ENCODE results near the gene SYT17.

The SYT17 gene

GRCh38 chr16:19170043-19170655, 2.1 kb downstream of the SYT17 start:
- no peaks in the 10 kb centered on the region for H3K4me1 ChIP-seq (ENCODE audit: control insufficient read depth in 1 of 2, insufficient read depth in 1 of 2, low read depth in 1 of 2, low read length in 1 of 2)
- H3K27me3 ChIP-seq = peaks cover 83% of the 10 kb centered on the region
- H3K36me3 ChIP-seq = no peaks in the 10 kb centered on the region
- H3K9me3 ChIP-seq = no peaks in the 10 kb centered on the region
- H3K4me3 ChIP-seq (ENCODE audit: low read depth in 1 of 2, low read length in 1 of 2) = no peak overlapping the region
- H3K27ac ChIP-seq = no peak overlapping the region
- TF ChIP-seq CTCF (IDR thresholded peaks at IDR 0.05) = no peak

GRCh38 chr16:19172098-19172780, 4.2 kb downstream of the SYT17 start:
- TF ChIP-seq CTCF (IDR thresholded peaks at IDR 0.05) = no peak
- no peak overlapping the region for H3K27ac ChIP-seq
- no peaks in the 10 kb centered on the region for H3K9me3 ChIP-seq
- H3K36me3 ChIP-seq = no peaks in the 10 kb centered on the region
- peaks cover 77% of the 10 kb centered on the region for H3K27me3 ChIP-seq
- no peak overlapping the region for H3K4me3 ChIP-seq (ENCODE audit: low read depth in 1 of 2, low read length in 1 of 2)
- H3K4me1 ChIP-seq (ENCODE audit: control insufficient read depth in 1 of 2, insufficient read depth in 1 of 2, low read depth in 1 of 2, low read length in 1 of 2) = no peaks in the 10 kb centered on the region

- TF ChIP-seq CTCF (IDR thresholded peaks at IDR 0.05) = no peak
- H3K27ac ChIP-seq = no peak overlapping the region
- no peak overlapping the region for H3K4me3 ChIP-seq (ENCODE audit: low read depth in 1 of 2, low read length in 1 of 2)
- H3K27me3 ChIP-seq = peaks cover 74% of the 10 kb centered on the region
- no peaks in the 10 kb centered on the region for H3K36me3 ChIP-seq
- no peaks in the 10 kb centered on the region for H3K4me1 ChIP-seq (ENCODE audit: control insufficient read depth in 1 of 2, insufficient read depth in 1 of 2, low read depth in 1 of 2, low read length in 1 of 2)
- H3K9me3 ChIP-seq = no peaks in the 10 kb centered on the region
Observed at GRCh38 chr16:19173059-19173458, 5.0 kb downstream of the SYT17 start.

GRCh38 chr16:19173649-19174383, 5.8 kb downstream of the SYT17 start:
- TF ChIP-seq CTCF (IDR thresholded peaks at IDR 0.05) = no peak

GRCh38 chr16:19174478-19174877, 6.4 kb downstream of the SYT17 start:
- Histone ChIP-seq H3K9me3 (no peaks in the 10 kb centered on the region), H3K27ac (no peak overlapping the region), H3K27me3 (peaks cover 64% of the 10 kb centered on the region), H3K4me3 (ENCODE audit: low read depth in 1 of 2, low read length in 1 of 2) (no peak overlapping the region), H3K36me3 (no peaks in the 10 kb centered on the region), H3K4me1 (ENCODE audit: control insufficient read depth in 1 of 2, insufficient read depth in 1 of 2, low read depth in 1 of 2, low read length in 1 of 2) (no peaks in the 10 kb centered on the region)
- TF ChIP-seq CTCF (IDR thresholded peaks at IDR 0.05) = no peak

More at GRCh38 chr16:19173649-19174383, 5.8 kb downstream of the SYT17 start:
- Histone ChIP-seq H3K27ac (no peak overlapping the region), H3K9me3 (no peaks in the 10 kb centered on the region), H3K4me1 (ENCODE audit: control insufficient read depth in 1 of 2, insufficient read depth in 1 of 2, low read depth in 1 of 2, low read length in 1 of 2) (no peaks in the 10 kb centered on the region), H3K36me3 (no peaks in the 10 kb centered on the region), H3K4me3 (ENCODE audit: low read depth in 1 of 2, low read length in 1 of 2) (no peak overlapping the region), H3K27me3 (peaks cover 66% of the 10 kb centered on the region)
